NB4 (cell line): ENCODE measurements around the gene SAT2.

Experiments
- DNase-seq: peaks from one replicate; pipeline ENCODE4 v3.0.0; 2010; ENCODE audit warnings: low read depth
- H3K4me3 ChIP-seq: one replicate; pipeline ENCODE4 v1.5.1; 2011; ENCODE audit warnings: mild to moderate bottlenecking, low read depth, low read length, moderate library complexity
- CTCF ChIP-seq: IDR thresholded peaks from one replicate; pipeline ENCODE4 v1.5.1; 2012; ENCODE audit warnings: low read depth, low read length
- MYC ChIP-seq: IDR thresholded peaks from 2 replicates; pipeline ENCODE4 v1.6.1; 2011; ENCODE audit warnings: low read depth, low read length
- POLR2A ChIP-seq: IDR thresholded peaks from 2 replicates; pipeline ENCODE4 v1.6.1; 2011; ENCODE audit warnings: mild to moderate bottlenecking; ENCODE audit not compliant: insufficient read length; ENCODE audit errors: extremely low read depth
- TF ChIP-seq, protein P1 (sequence below): IDR thresholded peaks from 2 replicates; pipeline ENCODE4 v1.6.1; 2011; ENCODE audit warnings: low read depth, low read length

SAT2 gene

DNA sequence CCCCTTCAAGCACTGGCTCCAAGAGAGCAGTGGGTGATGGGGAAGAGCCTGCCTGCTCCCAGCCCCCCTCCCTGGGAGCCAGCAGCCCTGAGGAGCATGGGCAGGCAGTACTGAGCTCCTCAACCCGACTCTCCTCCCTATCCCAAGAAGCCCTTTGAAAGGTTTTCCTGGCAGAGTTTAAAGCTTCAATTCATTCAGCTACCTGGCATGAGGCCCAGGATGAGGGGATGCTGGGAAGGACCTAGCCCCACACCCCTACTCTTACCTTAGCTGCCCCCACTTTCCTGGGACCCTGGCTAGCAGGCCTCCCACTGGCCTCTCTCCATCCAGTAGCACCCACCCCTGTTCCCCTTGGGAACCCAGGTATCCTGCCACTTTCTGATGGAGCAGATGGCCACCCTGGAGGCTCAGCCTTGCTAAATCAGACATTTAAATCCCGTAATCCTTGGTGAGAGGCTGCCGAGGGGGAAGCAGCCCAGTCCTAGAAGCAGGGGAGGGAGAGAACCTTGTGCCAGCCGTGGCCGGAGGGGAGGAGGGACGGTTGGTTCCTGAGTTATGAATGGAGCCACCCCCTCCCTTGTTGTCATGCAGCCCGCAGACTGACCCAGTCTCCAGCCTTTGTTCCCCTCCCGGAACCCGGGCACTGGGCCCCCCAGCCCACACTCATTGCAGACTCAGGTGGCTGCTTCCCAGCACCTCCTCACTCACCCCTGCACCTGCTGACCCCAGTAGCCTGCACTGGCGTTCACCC lies 40.2 kb upstream of the SAT2 start:
- DNase-seq = no peak
- H3K4me3 ChIP-seq = no peak overlapping the region
- TF ChIP-seq MYC (no peak), POLR2A (no peak), CTCF (no peak)
- TF ChIP-seq, protein P1, sequence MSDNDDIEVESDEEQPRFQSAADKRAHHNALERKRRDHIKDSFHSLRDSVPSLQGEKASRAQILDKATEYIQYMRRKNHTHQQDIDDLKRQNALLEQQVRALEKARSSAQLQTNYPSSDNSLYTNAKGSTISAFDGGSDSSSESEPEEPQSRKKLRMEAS = no peak

DNA sequence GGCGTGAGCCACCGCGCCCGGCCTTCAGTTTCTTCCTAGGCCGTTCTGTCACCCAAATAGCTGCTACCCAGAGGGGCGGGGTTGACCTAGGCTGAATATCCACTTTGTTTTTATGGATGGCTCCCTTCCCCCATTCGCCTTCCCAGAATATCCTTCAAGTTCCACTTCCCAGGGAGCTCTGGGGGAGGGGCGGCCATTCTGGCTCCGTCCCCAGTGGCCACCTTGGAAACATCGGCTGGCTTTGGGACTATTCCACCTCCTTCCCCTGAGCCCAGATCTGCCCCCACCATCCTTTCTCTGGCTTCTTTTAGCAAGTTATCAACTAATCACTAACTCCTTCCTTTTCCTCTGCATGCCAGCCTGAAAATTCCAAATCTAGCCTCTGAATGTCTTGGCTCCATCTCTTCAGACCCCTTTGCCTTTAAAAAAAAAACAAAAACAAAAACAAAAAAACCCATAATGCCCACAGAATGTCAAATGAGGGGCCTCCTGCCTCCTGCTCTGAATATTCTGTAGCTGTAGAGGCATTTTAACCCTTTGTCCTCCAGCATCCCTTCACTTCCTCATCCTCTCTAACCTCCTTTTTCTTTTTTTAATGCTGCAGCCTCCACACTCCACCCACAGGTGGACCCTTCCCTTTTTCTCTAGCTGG lies 29.5 kb upstream of the SAT2 start:
- no peak overlapping the region for H3K4me3 ChIP-seq
- TF ChIP-seq, protein P1 = no peak
- TF ChIP-seq CTCF = no peak
- no peak for TF ChIP-seq MYC
- TF ChIP-seq POLR2A = no peak
- DNase-seq = no peak

- TF ChIP-seq POLR2A (no peak), CTCF (no peak), MYC (no peak)
- TF ChIP-seq, protein P1 = no peak
- DNase-seq = no peak
Observed at GRCh38 chr17:7655541-7655840, 27.9 kb upstream of the SAT2 start.

DNA sequence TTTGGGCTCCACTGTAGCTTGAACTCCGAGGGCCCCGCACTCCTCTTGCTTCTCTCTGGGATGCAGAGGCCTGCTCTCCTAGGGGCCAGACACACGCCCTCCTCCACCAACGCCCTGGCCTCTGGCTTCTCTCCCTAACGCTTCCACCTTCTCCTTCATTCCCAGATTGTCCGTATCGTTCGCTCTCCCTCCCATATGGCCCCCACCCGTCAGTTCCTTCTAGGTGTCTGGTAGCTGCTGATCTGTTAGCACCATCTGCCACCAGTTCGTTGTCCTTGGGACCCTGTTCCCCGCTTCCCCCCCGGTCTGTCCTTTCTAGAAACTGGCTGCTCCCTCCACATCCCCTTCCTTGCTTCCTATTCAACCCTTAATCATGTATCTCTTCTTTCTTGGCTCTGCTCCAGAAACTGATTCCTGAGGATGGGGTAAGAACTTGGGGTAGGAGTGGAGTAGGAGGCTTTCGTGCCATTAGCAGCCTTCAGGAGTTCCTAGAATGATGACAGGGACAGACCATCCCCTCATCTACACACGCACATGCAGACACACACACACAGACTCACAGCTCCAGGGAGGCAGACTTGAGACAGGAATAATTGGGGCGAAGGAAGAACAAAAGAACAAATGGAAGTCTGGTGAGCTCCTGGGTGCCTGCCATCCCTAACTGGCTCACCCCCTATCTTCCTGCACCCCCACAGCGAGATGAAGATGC lies 27.4 kb upstream of the SAT2 start:
- no peak for TF ChIP-seq POLR2A
- no peak for TF ChIP-seq CTCF
- no peak for TF ChIP-seq MYC
- no peak overlapping the region for H3K4me3 ChIP-seq
- DNase-seq = no peak

More at GRCh38 chr17:7655541-7655840, 27.9 kb upstream of the SAT2 start:
- H3K4me3 ChIP-seq = no peak overlapping the region

DNA sequence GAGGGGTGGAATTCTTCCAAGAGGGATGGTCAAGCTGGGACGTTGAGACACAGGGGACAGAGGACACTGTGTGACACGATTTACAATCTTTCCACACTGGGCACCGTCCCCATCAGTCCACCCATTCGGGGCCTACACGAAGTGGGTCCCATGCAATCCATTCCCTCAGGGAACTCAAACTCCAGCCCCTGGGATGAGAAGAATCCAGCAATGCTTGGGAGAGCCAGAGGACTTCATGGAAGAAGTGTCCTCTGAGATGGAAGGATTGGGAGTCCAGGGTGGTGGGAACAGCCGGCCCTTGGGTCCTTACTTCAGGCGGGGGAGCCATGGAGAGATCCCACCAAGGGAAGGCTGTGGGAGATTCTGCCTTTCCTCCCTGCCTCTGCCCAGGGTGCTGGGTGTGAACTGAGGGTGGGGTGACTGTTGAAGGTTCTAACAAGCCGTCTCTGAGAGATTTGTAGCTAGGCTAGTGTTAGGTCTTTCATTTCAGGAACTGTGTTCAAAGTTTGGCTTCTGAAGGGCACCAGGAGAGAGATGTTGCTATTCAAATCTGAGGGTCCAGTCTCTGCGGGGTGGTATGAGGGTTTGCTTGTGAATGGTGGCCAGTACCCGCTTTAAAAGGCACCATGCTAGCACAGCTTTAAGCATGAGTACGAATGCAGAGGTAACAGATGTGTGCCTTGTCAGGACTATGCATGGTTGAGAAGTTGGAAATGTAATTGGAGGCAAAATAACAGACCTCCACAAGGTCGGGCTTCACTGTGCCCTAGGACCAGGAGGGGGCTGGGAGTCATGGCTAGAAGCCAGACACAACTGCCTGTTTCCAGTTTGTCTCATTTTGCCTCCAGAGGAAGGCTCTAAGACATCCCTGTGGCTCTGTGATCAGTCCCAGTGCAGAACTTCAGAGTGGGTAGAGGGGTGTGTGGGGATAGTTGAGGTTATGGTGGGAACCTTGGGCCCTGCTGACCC lies 25.1 kb upstream of the SAT2 start:
- TF ChIP-seq, protein P1 = no peak
- TF ChIP-seq CTCF (no peak), POLR2A (no peak), MYC (no peak)
- H3K4me3 ChIP-seq = no peak overlapping the region
- no peak for DNase-seq
